Urinary bladder (tissue), 4 donors: ENCODE measurements around the gene CENPO. TPM values are rescaled to one million over a fixed set of nuclear protein-coding genes. Genes with fewer than 3 reads are reported as not detected.
"Not testable (repeated sequence)": the region's sequence is repeated elsewhere in the genome, so short reads cannot be mapped to it uniquely, and the experiment has no call there.

Source experiments
- DNase-seq: peaks from one replicate; pipeline ENCODE4 v3.0.0-alpha.2; 2015; ENCODE audit errors: extremely low spot score
- H3K27ac ChIP-seq: one replicate; pipeline ENCODE4 v1.5.1; 2013; ENCODE audit warnings: low read depth, mild to moderate bottlenecking, moderate library complexity
- H3K36me3 ChIP-seq: one replicate; pipeline ENCODE4 v1.6.1; 2013; ENCODE audit warnings: mild to moderate bottlenecking, moderate library complexity; ENCODE audit not compliant: insufficient read depth
- H3K4me1 ChIP-seq: one replicate; pipeline ENCODE4 v1.6.1; 2013; ENCODE audit warnings: mild to moderate bottlenecking, moderate library complexity; ENCODE audit not compliant: insufficient read depth
- H3K4me3 ChIP-seq: one replicate; pipeline ENCODE4 v1.5.1; 2013; ENCODE audit warnings: low read depth, low read length
- WGBS: extraction: QIAGEN DNeasy Blood & Tissue Kit; methylation state at CpG from one replicate; pipeline ENCODE4 v1.1.7; 2013; 5-methylcytosine and 5-hydroxymethylcytosine counted together
- polyA plus RNA-seq: library from polyadenylated mRNA; stranded (reverse); fragments of 200-250 nt; gene quantifications from one replicate; pipeline ENCODE4 v1.2.3, GENCODE V29; 2013
- total RNA-seq: library from RNA; depleted of rRNA; stranded (reverse); fragments of >200 nt; gene quantifications from one replicate; pipeline ENCODE4 v1.2.3, GENCODE V29; 2014
- donor health status: healthy with polysubstance abuse.
- donor health status: healthy.

Gene CENPO
- total and polyA plus RNA-seq, 2 donors, result 2.4 to 13.4 TPM

- H3K4me3 ChIP-seq, result no peak overlapping the region
- no peak overlapping the region for H3K27ac ChIP-seq
- H3K4me1 ChIP-seq, result no peaks in the 10 kb centered on the region
- WGBS, result 85% methylated on average over 9 of the region's 9 CpGs
- DNase-seq, result no peak
- peaks cover 2% of the 10 kb centered on the region for H3K36me3 ChIP-seq
Observed at GRCh38 chr2:24832521-24832920, 39.3 kb downstream of the CENPO start.

- Histone ChIP-seq H3K4me1 (no peaks in the 10 kb centered on the region), H3K27ac (no peak overlapping the region), H3K36me3 (peaks cover 2% of the 10 kb centered on the region), H3K4me3 (no peak overlapping the region)
- DNase-seq, result no peak
- 88% methylated on average over 22 of the region's 22 CpGs for WGBS
Observed at GRCh38 chr2:24832931-24833701, 39.9 kb downstream of the CENPO start.

- H3K36me3 ChIP-seq, result peaks cover 2% of the 10 kb centered on the region
- H3K27ac ChIP-seq, result no peak overlapping the region
- no peak for DNase-seq
- no peak overlapping the region for H3K4me3 ChIP-seq
- 93% methylated on average over 32 of the region's 32 CpGs for WGBS
- no peaks in the 10 kb centered on the region for H3K4me1 ChIP-seq
Observed at GRCh38 chr2:24833821-24834732, 40.9 kb downstream of the CENPO start.

GRCh38 chr2:24834733-24835395 is 41.6 kb downstream of the CENPO start:
- DNase-seq, result no peak
- no peaks in the 10 kb centered on the region for H3K4me1 ChIP-seq
- 92% methylated on average over 20 of the region's 20 CpGs for WGBS
- H3K4me3 ChIP-seq, result no peak overlapping the region
- peaks cover 2% of the 10 kb centered on the region for H3K36me3 ChIP-seq
- H3K27ac ChIP-seq, result no peak overlapping the region

GRCh38 chr2:24835411-24835810 is 42.2 kb downstream of the CENPO start:
- 93% methylated on average over 8 of the region's 8 CpGs for WGBS
- not testable (repeated sequence) for H3K4me1 ChIP-seq, DNase-seq, H3K4me3 ChIP-seq, H3K36me3 ChIP-seq, H3K27ac ChIP-seq

- WGBS, result 89% methylated on average over 8 of the region's 8 CpGs
- Histone ChIP-seq H3K4me3 (no peak overlapping the region), H3K4me1 (no peaks in the 10 kb centered on the region), H3K27ac (no peak overlapping the region), H3K36me3 (peaks cover 2% of the 10 kb centered on the region)
- no peak for DNase-seq
Observed at GRCh38 chr2:24836206-24836605, 43.0 kb downstream of the CENPO start.

- Histone ChIP-seq H3K36me3 (peaks cover 2% of the 10 kb centered on the region), H3K27ac (no peak overlapping the region), H3K4me3 (no peak overlapping the region), H3K4me1 (no peaks in the 10 kb centered on the region)
- no peak for DNase-seq
- WGBS, result 96% methylated on average over 9 of the region's 9 CpGs
Observed at GRCh38 chr2:24836706-24837105, 43.5 kb downstream of the CENPO start.

GRCh38 chr2:24837996-24838513 is 44.8 kb downstream of the CENPO start:
- Histone ChIP-seq H3K4me1 (no peaks in the 10 kb centered on the region), H3K4me3 (no peak overlapping the region), H3K36me3 (peaks cover 2% of the 10 kb centered on the region), H3K27ac (no peak overlapping the region)
- no peak for DNase-seq
- WGBS, result 94% methylated on average over 5 of the region's 5 CpGs

- peaks cover 2% of the 10 kb centered on the region for H3K36me3 ChIP-seq
- H3K4me3 ChIP-seq, result no peak overlapping the region
- H3K4me1 ChIP-seq, result no peaks in the 10 kb centered on the region
- no peak for DNase-seq
- H3K27ac ChIP-seq, result no peak overlapping the region
- WGBS, result 95% methylated on average over 18 of the region's 18 CpGs
Observed at GRCh38 chr2:24838541-24838940, 45.3 kb downstream of the CENPO start.

- DNase-seq, result no peak
- WGBS, result 94% methylated on average over 15 of the region's 15 CpGs
- H3K4me1 ChIP-seq, result no peaks in the 10 kb centered on the region
- no peak overlapping the region for H3K4me3 ChIP-seq
- H3K36me3 ChIP-seq, result peaks cover 2% of the 10 kb centered on the region
- no peak overlapping the region for H3K27ac ChIP-seq
Observed at GRCh38 chr2:24839729-24840128, 46.5 kb downstream of the CENPO start.

- DNase-seq, result no peak
- no peaks in the 10 kb centered on the region for H3K4me1 ChIP-seq
- no peak overlapping the region for H3K4me3 ChIP-seq
- 78% methylated on average over 17 of the region's 17 CpGs for WGBS
- H3K36me3 ChIP-seq, result peaks cover 2% of the 10 kb centered on the region
- no peak overlapping the region for H3K27ac ChIP-seq
Observed at GRCh38 chr2:24840164-24840869, 47.1 kb downstream of the CENPO start.

GRCh38 chr2:24840962-24841945 is 48.0 kb downstream of the CENPO start:
- Histone ChIP-seq H3K4me1 (no peaks in the 10 kb centered on the region), H3K36me3 (peaks cover 2% of the 10 kb centered on the region), H3K27ac (no peak overlapping the region), H3K4me3 (no peak overlapping the region)
- no peak for DNase-seq
- WGBS, result 89% methylated on average over 26 of the region's 26 CpGs
